Spinal cord (tissue), 10 donors: ENCODE data around the gene MEN1. TPM values are rescaled to one million over a fixed set of nuclear protein-coding genes. Genes with fewer than 3 reads are reported as not detected.
A peak's percentile ranks its signal among the peaks of the same experiment; 100 is the strongest.
"Not testable (repeated sequence)": the region's sequence is repeated elsewhere in the genome, so short reads cannot be mapped to it uniquely, and the experiment has no call there.

ENCODE experiments used
- DNase-seq, 6 donors: peaks; one replicate each; pipeline versions ENCODE4 v3.0.0 to v3.0.0-alpha.2; 2013 to 2015; ENCODE audit warnings: low spot score in 6 of 6, low read depth in 4 of 6
- H3K27ac ChIP-seq: one replicate; pipeline ENCODE4 v1.5.1; 2013; ENCODE audit warnings: low read depth, low read length, control low read depth
- H3K27me3 ChIP-seq: one replicate; pipeline ENCODE4 v1.6.1; 2013; ENCODE audit warnings: low read length; ENCODE audit not compliant: control insufficient read depth, insufficient read depth
- H3K36me3 ChIP-seq: one replicate; pipeline ENCODE4 v1.6.1; 2013; ENCODE audit warnings: low read length; ENCODE audit not compliant: control insufficient read depth, insufficient read depth
- H3K4me1 ChIP-seq: one replicate; pipeline ENCODE4 v1.6.1; 2013; ENCODE audit warnings: low read length; ENCODE audit not compliant: control insufficient read depth, insufficient read depth
- H3K4me3 ChIP-seq: one replicate; pipeline ENCODE4 v1.5.1; 2013; ENCODE audit warnings: low read depth, low read length, control low read depth
- H3K9me3 ChIP-seq: one replicate; pipeline ENCODE4 v1.6.1; 2013; ENCODE audit warnings: low read length; ENCODE audit not compliant: control insufficient read depth, insufficient read depth
- WGBS: methylation state at CpG from one replicate; pipeline ENCODE4 v1.1.5; 2013; ENCODE audit warnings: missing lambda C conversion rate; ENCODE audit not compliant: insufficient coverage; 5-methylcytosine and 5-hydroxymethylcytosine counted together
- polyA plus RNA-seq, 2 donors: library from polyadenylated mRNA; unstranded; fragments of 120-200 nt; gene quantifications; one replicate each; pipeline ENCODE4 v1.2.1, GENCODE V29; 2013; ENCODE audit not compliant: insufficient read length in 2 of 2
- total RNA-seq, 2 donors: library from RNA; depleted of rRNA in 1 of 2; stranded (reverse); fragments of 120-200 nt in 1 of 2; fragments of >200 nt in 1 of 2; gene quantifications; one replicate each; pipeline versions ENCODE4 v1.2.3 to v1.2.4, GENCODE V29; 2013 to 2014
- donor health status: healthy.

MEN1 gene
- total and polyA plus RNA-seq, 4 donors, result 12.4 to 46.7 (median 28.4) TPM

DNA sequence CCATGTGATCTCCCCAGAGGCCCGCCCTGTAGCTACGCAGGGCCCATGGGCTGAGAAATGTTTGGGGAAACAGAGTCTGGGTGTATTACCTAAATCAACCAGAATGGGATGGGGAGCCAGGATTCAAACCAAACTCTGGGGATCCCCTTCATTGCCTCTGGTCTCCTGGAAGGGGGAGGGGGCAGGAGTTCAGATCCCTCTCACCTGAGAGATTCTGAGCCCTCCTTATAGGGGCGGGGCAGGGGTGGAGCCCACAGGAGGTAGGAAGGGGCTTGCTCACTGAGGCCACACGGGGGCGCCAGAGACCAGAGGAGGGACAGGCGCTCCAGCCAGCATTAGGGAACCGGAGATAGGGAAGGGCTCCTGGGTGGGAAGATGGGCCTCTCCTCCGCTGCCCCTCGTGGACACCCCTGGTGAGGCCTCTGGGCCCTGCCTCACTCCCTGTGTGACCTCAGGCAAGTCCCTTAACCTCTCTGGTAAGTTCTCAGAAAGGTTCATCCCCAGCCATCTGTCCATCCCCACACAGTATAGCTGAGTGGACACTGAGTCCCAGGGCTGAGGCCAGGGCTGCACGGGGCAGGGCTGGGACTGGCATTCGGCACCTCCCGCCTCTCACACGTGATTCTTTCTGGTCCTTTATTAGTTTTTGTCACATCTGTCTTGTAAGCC is 36.8 kb upstream of the MEN1 start:
- H3K36me3 ChIP-seq, result peaks cover 12% of the 10 kb centered on the region
- 16% methylated on average over 9 of the region's 13 CpGs for WGBS
- H3K27ac ChIP-seq, result no peak overlapping the region
- no peak overlapping the region for H3K4me3 ChIP-seq
- H3K4me1 ChIP-seq, result peaks cover 23% of the 10 kb centered on the region
- peak in 5 of 6 donors; percentile 77 to 96 (median 79) for DNase-seq
- no peaks in the 10 kb centered on the region for H3K9me3 ChIP-seq
- peaks cover 14% of the 10 kb centered on the region for H3K27me3 ChIP-seq

DNA sequence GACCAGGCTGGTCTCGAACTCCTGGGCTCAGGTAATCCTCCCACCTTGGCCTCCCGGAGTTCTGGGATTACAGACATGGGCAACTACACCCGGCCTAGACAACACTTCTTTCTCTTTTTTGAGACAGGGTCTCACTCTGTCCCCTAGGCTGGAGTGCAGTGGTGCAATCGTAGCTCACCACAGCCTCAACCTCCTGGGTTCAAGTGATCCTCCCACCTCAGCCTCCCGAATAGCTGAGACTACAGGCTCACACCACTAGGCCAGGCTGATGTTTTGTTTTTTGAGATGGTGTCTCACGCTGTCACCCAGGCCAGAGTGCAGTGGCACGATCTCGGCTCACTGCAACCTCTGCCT is 35.4 kb upstream of the MEN1 start:
- not testable (repeated sequence) for H3K36me3 ChIP-seq, DNase-seq, H3K4me3 ChIP-seq, H3K27ac ChIP-seq, H3K9me3 ChIP-seq
- 91% methylated on average over 4 of the region's 8 CpGs for WGBS
- H3K4me1 ChIP-seq, result peaks cover 17% of the 10 kb centered on the region
- peaks cover 14% of the 10 kb centered on the region for H3K27me3 ChIP-seq

DNA sequence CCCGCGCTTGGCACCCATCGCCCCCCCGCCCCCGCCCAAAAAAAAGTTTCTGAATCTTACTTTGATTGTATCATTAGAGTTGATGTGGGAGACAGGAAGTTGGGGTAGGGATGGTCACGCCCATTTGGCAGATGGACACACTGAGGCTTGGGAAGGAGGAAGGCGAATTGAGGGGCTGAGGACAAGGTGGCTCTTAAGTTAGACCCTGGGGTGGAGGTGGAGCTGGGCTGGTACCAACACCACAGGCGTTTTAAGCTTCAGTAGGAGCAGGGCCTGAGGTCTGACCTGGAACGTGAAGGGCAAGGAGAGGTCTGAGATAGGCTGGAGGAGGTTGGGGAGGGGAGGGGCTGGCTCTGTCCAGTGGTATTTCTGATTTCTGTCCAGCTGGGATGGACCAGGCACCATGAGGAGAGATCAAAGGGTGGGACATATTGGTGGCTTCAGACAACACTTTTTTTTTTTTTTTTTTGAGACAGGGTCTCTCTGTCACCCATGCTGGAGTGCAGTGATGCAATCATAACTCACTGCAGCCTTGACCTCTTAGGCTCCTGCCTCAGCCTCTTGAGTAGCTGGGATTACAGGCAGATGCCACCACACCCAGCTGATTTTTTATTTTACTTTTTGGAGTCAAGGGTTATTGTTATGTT is 34.9 kb upstream of the MEN1 start:
- H3K27ac ChIP-seq, result no peak overlapping the region
- H3K36me3 ChIP-seq, result peaks cover 3% of the 10 kb centered on the region
- DNase-seq, result no peak
- no peaks in the 10 kb centered on the region for H3K9me3 ChIP-seq
- H3K4me1 ChIP-seq, result peaks cover 17% of the 10 kb centered on the region
- H3K4me3 ChIP-seq, result no peak overlapping the region
- H3K27me3 ChIP-seq, result peaks cover 14% of the 10 kb centered on the region
- WGBS, result 18% methylated on average over 9 of the region's 9 CpGs

DNA sequence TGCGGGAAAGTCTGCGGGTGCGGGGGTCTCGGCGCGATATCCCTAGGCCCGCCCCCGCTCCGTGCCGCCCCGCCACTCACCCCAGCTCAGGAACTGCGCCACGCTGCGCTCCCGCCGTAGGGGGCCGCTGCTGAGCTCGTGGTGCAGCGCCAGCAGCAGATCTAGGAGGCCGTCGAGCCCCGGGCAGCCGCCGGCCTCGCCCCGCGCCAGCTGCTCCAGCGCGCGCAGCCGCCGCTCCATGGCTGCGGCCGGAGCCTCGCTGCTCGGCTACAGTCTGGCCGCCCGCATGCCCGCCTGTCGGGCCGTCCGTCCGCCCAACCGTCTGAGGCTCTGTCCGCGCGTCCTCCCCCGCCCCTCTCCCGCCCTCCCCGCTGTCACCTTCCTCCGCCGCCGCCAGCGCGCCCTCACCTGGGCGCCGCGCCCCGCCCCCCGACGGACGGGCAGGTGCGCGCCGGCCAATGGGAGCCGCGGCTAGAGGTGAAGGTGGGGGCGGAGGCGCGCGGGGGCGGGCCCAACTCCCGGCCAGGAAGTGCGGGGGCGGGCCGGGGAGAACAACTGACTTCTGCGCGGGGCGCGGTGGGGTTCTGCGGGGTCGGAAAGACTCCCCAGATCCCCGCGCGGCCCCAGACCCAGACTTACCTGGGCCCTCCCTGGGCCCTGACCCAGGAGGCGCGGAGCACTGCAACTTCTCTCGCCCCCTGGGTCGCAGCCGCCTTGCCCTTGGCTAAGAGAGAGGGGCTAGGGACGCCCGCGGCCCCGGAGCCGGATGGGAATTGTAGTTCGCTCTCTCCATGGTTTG is 34.2 kb upstream of the MEN1 start, which contains the start of gene CDC42BPG:
Gene CDC42BPG (minus strand): TSS at position 324 of the 799 bp plus-strand sequence. CDS start 84 bp downstream, at position 240.
- H3K4me1 ChIP-seq, result peaks cover 17% of the 10 kb centered on the region
- DNase-seq, result peak in 1 of 6 donors; percentile 63
- peak within 1 kb of the TSS; percentile 40 for H3K4me3 ChIP-seq
- H3K27ac ChIP-seq, result no peak within 1 kb of the TSS
- peaks cover 14% of the 10 kb centered on the region for H3K27me3 ChIP-seq
- peaks cover 4% of the 10 kb centered on the region for H3K36me3 ChIP-seq
- under 1% methylated on average over 91 of the region's 96 CpGs for WGBS
- H3K9me3 ChIP-seq, result no peaks in the 10 kb centered on the region

DNA sequence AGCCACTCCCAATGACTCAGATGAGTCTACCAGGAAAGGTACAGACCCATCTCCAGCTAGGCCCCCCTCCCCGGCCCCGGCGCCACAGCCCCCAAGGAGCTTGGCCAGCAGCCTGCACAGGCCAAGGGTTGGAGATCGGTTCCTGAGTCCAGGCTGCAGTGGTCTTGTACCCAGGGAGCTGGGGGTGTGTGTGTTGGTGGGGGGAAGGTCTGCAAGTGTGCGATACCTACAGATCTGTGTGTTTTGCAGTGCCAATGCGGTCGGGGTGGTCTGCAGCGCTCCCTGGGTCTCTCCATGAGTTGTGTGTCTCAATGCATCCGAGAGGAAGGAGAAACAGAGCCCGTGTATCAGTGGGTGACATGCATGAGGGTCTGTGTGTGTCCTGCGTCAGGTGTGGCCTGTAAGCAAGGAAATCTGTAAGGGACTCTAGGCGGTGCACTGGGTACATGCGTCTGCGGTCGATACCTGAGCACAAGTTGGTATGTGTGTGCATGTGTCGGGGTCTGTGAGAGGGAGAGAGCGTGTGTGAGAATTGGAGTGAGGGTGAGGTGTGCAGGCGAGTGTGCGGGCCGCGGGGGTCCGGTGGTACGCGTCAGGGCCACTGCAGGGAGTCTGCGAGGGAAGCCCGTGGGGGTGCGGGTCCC is 33.5 kb upstream of the MEN1 start:
- no peaks in the 10 kb centered on the region for H3K9me3 ChIP-seq
- H3K36me3 ChIP-seq, result peaks cover 4% of the 10 kb centered on the region
- peaks cover 14% of the 10 kb centered on the region for H3K27me3 ChIP-seq
- no peak overlapping the region for H3K4me3 ChIP-seq
- H3K27ac ChIP-seq, result no peak overlapping the region
- WGBS, result 50% methylated on average over 27 of the region's 27 CpGs
- DNase-seq, result no peak
- peaks cover 13% of the 10 kb centered on the region for H3K4me1 ChIP-seq

DNA sequence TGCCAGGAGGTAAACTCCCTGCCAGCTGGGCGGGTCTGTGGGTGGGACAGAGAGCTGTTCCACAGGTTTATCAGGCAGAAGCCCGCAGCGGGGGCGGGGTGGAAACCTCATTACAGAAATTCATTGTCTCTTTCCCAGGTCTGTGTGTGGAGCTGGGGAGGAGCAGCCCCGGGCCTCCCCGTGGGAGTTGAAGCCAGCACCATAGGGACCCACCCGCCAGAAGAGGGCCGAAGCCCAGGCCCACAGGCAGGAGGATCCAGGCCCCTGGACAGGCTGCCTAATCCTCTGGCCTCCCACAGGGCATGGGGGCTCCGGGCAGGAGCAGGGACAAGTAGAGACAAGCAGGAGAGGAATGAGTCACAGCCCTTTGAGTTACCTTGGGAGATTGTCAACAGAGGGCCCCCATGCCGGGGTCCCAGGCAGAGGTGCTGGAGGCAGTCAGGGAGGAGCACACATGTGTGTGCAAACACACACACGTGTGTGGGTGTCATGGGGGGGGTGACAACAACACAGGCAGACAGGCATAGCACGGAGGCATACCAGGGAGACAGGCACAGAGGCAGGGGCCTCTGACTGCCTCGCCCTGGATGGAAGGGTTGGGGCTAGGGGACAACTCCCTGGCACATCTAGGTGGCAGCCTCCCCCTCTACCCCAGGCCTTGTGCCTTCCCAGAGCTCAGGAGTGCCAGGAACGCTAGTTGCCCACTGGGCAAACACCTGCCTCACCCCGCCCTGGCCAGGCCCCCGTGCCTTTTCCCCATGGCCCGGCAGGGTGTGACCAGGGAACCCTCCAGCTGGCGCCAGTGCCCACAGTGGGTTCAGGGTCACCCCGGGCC is 32.7 kb upstream of the MEN1 start:
- no peak overlapping the region for H3K27ac ChIP-seq

DNA sequence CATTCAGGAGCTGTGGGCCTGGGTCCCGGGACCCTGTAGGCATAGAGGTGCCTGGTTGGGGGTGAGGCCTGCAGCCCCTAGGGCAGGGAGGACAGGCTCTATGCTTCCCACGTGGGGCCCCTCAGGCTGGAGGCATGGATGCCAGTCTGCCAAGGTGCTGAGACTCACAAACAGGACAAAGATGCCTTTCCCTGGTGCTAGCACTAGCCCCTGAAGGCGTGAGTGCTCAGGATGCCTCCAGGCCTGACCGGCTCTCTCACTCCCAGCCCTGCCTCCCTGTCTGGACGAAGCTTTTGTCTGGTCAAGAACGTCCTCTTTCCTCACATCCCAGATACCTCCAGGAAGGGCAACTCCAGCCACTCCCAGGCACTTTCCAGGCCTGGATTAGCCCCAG is 32.0 kb upstream of the MEN1 start:
- H3K27ac ChIP-seq, result no peak overlapping the region
- no peak overlapping the region for H3K4me3 ChIP-seq
- peaks cover 4% of the 10 kb centered on the region for H3K36me3 ChIP-seq
- H3K4me1 ChIP-seq, result peaks cover 12% of the 10 kb centered on the region
- DNase-seq, result no peak
- H3K9me3 ChIP-seq, result no peaks in the 10 kb centered on the region
- 76% methylated on average over 4 of the region's 6 CpGs for WGBS
- peaks cover 14% of the 10 kb centered on the region for H3K27me3 ChIP-seq

More for the DNA sequence above, 32.7 kb upstream of the MEN1 start:
- peaks cover 14% of the 10 kb centered on the region for H3K27me3 ChIP-seq
- WGBS, result 75% methylated on average over 14 of the region's 19 CpGs
- no peaks in the 10 kb centered on the region for H3K9me3 ChIP-seq
- H3K36me3 ChIP-seq, result peaks cover 4% of the 10 kb centered on the region
- H3K4me3 ChIP-seq, result no peak overlapping the region
- H3K4me1 ChIP-seq, result peaks cover 13% of the 10 kb centered on the region
- no peak for DNase-seq

DNA sequence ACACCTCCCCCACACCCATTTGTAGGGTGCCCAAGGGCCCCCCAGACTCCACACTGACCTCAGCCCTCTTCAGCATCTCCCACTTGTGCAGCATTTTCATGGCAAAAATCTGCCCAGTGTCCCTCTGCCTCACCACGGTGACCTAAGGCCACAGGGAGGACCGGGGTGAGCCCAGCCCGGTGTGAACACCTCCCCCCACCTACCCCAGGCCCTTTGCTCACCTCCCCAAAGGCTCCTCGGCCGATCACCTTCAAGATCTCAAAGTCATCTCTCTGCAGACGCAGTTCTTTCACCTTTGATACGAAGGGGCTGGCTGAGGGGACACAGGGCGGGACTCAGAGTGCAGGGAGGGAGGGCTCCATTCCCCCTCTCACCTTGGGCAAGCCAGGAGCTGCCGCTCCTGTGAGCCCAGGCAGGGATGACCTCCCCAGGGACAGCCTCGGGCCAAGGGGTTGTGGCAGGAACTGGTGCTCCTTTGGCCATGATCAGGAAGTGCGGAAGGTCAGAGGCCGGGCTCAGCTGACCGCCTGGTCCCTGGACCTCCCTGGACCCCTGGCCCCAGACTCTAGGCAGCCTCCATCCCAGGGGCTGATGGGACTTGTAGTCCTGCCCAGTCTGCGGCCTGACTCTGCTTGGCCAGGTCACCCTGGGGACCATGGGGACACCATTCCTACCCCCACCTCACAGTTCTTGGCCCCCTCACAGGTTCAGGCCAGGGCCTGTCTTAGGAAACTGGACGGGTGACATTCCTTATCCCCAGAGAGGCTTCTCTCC is 31.4 kb upstream of the MEN1 start:
- Histone ChIP-seq H3K36me3 (peaks cover 4% of the 10 kb centered on the region), H3K9me3 (no peaks in the 10 kb centered on the region), H3K4me1 (peaks cover 10% of the 10 kb centered on the region), H3K27ac (no peak overlapping the region), H3K4me3 (no peak overlapping the region), H3K27me3 (peaks cover 14% of the 10 kb centered on the region)
- DNase-seq, result no peak
- 81% methylated on average over 14 of the region's 15 CpGs for WGBS
